Hypothalamus (tissue), 51 donors: Measurements from ENCODE around the gene LAMB3.

Experiments used
- DNase-seq, 51 donors: peaks; one replicate each; lab custom pipeline; 2025; lab: John Stamatoyannopoulos, UW

Gene LAMB3

DNA sequence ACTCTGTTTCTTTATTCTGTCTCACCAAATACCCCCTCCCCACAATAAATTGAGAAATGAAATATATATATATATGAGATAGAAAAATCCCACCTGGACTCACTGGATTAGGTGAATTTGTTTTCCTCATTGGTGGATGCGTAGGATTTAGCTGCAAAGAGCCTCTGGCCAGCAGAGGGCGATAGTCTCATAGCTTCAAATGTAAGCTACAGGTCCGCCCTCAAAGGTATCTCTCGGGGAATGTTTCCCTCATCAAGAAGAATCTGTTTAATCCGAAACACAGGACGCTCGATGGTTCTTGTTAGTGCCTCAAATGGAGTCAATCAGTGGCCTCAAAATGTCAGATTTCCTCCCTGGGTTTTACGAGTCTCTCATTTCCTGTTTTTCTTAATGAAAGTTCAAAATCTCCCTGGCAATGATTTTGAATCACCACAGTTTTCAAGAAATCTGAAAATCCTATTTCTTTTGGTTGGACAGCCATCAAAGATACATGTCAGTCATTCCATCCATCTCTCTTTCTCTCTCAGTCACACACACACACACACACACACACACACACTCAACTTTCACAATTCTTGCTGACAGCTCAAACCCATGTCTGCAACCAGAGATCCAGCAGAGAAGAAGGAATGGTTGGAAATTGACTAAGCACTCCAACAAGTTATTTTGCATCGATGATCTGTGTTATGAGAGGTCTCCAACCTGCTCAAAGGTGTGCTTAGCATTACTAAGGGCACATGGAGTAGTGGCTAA lies 82.6 kb downstream of the LAMB3 start:
- DNase-seq: peak in 36 of 51 donors; percentile 1 to 79 (median 50)

DNA sequence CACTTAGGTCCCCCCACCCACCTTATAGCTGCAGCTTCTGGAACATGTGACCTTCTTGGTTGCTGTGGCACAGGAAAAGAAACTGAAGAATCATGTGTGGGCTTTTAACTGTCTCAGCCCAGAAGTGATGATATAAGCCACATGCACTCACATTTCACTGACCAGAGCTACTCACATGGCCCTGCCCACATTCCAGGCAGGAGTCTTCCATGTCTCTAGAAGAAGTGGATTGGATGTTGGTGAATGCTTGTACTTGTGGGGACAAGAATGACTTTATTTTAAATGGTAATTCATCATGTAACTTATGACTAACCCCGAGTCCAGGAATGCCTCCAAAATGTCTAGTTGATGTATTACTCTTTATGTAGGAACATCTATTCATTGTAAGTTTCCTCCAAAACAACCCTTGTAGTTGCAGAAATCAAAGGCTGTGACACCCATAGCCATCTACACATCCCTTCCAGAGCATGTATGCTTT lies 84.5 kb downstream of the LAMB3 start:
- no peak for DNase-seq

DNA sequence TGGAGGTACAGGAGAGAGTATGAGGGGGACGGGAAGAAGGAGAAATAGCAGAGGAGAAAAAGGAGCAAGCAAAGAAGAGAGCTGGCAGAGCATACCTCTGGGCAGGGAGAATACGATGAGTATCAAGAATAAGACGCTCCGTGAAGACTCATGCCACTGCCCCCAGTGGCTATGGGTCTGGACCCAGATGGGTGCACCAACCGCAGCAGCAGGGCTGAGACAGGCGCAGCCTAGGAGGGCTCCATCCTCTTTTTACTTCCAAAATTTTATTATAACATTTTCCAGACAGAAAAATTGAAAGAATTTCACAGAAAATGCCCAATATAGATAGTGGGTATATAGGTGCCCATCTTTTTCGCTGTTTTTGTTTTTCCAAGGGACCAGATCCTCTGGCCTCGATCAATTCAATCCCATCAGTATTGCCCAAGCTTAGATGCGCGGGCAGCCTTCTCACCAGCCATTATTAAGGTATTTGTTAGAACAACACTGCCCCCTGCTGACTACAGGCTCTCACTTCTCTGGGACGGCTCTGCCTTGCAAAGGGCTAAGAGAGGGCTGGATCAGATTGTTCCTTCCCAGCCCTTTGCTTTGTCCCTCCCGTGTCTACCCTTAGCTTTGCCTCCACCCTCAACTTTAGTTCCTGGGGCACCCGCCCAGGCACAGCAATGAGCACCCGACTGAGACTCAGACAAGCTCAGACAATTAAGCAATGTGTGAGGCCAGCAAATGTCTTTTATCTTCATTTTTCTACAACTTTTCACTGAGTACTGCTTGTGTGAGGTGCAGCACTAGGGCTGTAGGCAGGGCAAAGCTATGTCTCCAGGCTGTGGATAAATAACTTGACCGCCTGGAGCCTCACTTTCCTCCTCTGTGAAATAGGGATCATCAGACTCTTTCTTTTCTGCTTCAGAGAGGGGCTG lies 86.2 kb downstream of the LAMB3 start:
- DNase-seq: peak in 45 of 51 donors; percentile 6 to 88 (median 55)
